NB4 (cell line): ENCODE measurements around the gene PRKRA.

ENCODE experiments used
- DNase-seq: peaks from one replicate; pipeline ENCODE4 v3.0.0; 2010; ENCODE audit warnings: low read depth
- H3K4me3 ChIP-seq: one replicate; pipeline ENCODE4 v1.5.1; 2011; ENCODE audit warnings: mild to moderate bottlenecking, low read depth, low read length, moderate library complexity
- CTCF ChIP-seq: IDR thresholded peaks from one replicate; pipeline ENCODE4 v1.5.1; 2012; ENCODE audit warnings: low read depth, low read length
- MAX ChIP-seq: IDR thresholded peaks from 2 replicates; pipeline ENCODE4 v1.6.1; 2011; ENCODE audit warnings: low read depth, low read length
- MYC ChIP-seq: IDR thresholded peaks from 2 replicates; pipeline ENCODE4 v1.6.1; 2011; ENCODE audit warnings: low read depth, low read length
- POLR2A ChIP-seq: IDR thresholded peaks from 2 replicates; pipeline ENCODE4 v1.6.1; 2011; ENCODE audit warnings: mild to moderate bottlenecking; ENCODE audit not compliant: insufficient read length; ENCODE audit errors: extremely low read depth

PRKRA gene

GRCh38 chr2:178452870-178453269 is 1.9 kb upstream of the PRKRA start:
- H3K4me3 ChIP-seq, result no peak overlapping the region
- TF ChIP-seq MAX (no peak), POLR2A (no peak), CTCF (no peak), MYC (no peak)
- no peak for DNase-seq

GRCh38 chr2:178452334-178452733 is 1.4 kb upstream of the PRKRA start:
- TF ChIP-seq CTCF (no peak), MAX (no peak), POLR2A (no peak), MYC (no peak)
- no peak for DNase-seq
- H3K4me3 ChIP-seq, result no peak overlapping the region

- no peak for TF ChIP-seq MAX
- TF ChIP-seq POLR2A, result no peak
- no peak for TF ChIP-seq CTCF
- TF ChIP-seq MYC, result no peak
- H3K4me3 ChIP-seq, result peak overlapping the region; percentile 83
- no peak for DNase-seq
Observed at GRCh38 chr2:178450524-178450773, 526 bp downstream of the PRKRA start.

- peak overlapping the region; percentile 83 for H3K4me3 ChIP-seq
- peak; percentile 26 for DNase-seq
- TF ChIP-seq MYC, result no peak
- TF ChIP-seq POLR2A, result no peak
- no peak for TF ChIP-seq MAX
- no peak for TF ChIP-seq CTCF
Observed at GRCh38 chr2:178449700-178450523, 1.1 kb downstream of the PRKRA start.

GRCh38 chr2:178448968-178449661 is 1.9 kb downstream of the PRKRA start:
- no peak for DNase-seq
- H3K4me3 ChIP-seq, result peak overlapping the region; percentile 83
- no peak for TF ChIP-seq MYC
- TF ChIP-seq CTCF, result no peak
- TF ChIP-seq POLR2A, result no peak
- no peak for TF ChIP-seq MAX
